ENCODE data around the gene SLC12A2.

SLC12A2 gene

GRCh38 chr5:128192368-128192767 lies 108.8 kb downstream of the SLC12A2 start:
- no peak for DNase-seq

GRCh38 chr5:128193665-128194390 lies 110.3 kb downstream of the SLC12A2 start:
- no peak for DNase-seq

- no peak for DNase-seq
Observed at GRCh38 chr5:128195316-128195715, 111.8 kb downstream of the SLC12A2 start.

- no peak for DNase-seq
Observed at GRCh38 chr5:128196080-128196479, 112.5 kb downstream of the SLC12A2 start.

- DNase-seq: no peak
Observed at GRCh38 chr5:128196791-128197190, 113.2 kb downstream of the SLC12A2 start.

GRCh38 chr5:128197896-128198522 lies 114.4 kb downstream of the SLC12A2 start:
- DNase-seq: no peak

- no peak for DNase-seq
Observed at GRCh38 chr5:128199104-128199503, 115.5 kb downstream of the SLC12A2 start.

- DNase-seq: no peak
Observed at GRCh38 chr5:128199611-128200010, 116.0 kb downstream of the SLC12A2 start.

GRCh38 chr5:128201065-128201926 lies 117.7 kb downstream of the SLC12A2 start:
- peak; percentile 33 for DNase-seq

GRCh38 chr5:128202320-128202719 lies 118.8 kb downstream of the SLC12A2 start:
- no peak for DNase-seq

- no peak for DNase-seq
Observed at GRCh38 chr5:128208436-128208835, 124.9 kb downstream of the SLC12A2 start.

- no peak for DNase-seq
Observed at GRCh38 chr5:128212191-128212806, 128.7 kb downstream of the SLC12A2 start.

- no peak for DNase-seq
Observed at GRCh38 chr5:128213340-128213739, 129.8 kb downstream of the SLC12A2 start.

GRCh38 chr5:128213833-128214232 lies 130.3 kb downstream of the SLC12A2 start:
- DNase-seq: no peak

GRCh38 chr5:128216285-128216684 lies 132.7 kb downstream of the SLC12A2 start:
- DNase-seq: no peak

GRCh38 chr5:128216860-128217531 lies 133.4 kb downstream of the SLC12A2 start:
- peak; percentile 56 for DNase-seq

GRCh38 chr5:128220841-128221240 lies 137.3 kb downstream of the SLC12A2 start:
- DNase-seq: no peak

- no peak for DNase-seq
Observed at GRCh38 chr5:128224336-128224735, 140.8 kb downstream of the SLC12A2 start.

- no peak for DNase-seq
Observed at GRCh38 chr5:128225245-128226030, 141.9 kb downstream of the SLC12A2 start.

- peak; percentile 36 for DNase-seq
Observed at GRCh38 chr5:128228008-128228407, 144.4 kb downstream of the SLC12A2 start.

- DNase-seq: no peak
Observed at GRCh38 chr5:128228521-128228920, 145.0 kb downstream of the SLC12A2 start.

All from T1000 (cell line).